ENCODE measurements around the gene APBB2.

- TF ChIP-seq CTCF (IDR thresholded peaks at IDR 0.05; ENCODE audit: low read length), result no peak
- TF ChIP-seq EZH2 (IDR thresholded peaks at IDR 0.05; ENCODE audit: borderline replicate concordance, low read length), result no peak
Measured at GRCh38 chr4:40842725-40843423, 371.5 kb downstream of the APBB2 start.

All from OCI-LY1 (cell line).